GM12878 (cell line): Measurements from ENCODE around the gene ARHGAP26. TPM values are rescaled to one million over a fixed set of nuclear protein-coding genes. Genes with fewer than 3 reads are reported as not detected.

Experiments
- ATAC-seq: fragments of 200-7000 bp; cut with Tn5 transposase; 3 replicates; pipeline ENCODE4 v1.9.1; 2020; ENCODE audit warnings: mild to moderate bottlenecking, moderate library complexity
- BruUV-seq: library from RNA; stranded (reverse); fragments of 400-500 nt; replicated peaks from 2 replicates; lab custom pipeline; 2021; lab: Mats Ljungman, UMichigan
- CTCF ChIA-PET: fragments of 300-600 bp; sonication (Branson Sonifier 250); formaldehyde crosslinking; extraction: SDS; loops from one replicate; lab custom pipeline; 2021; ENCODE audit warnings: inconsistent platforms; lab: Yijun Ruan, JAX
- POLR2A ChIA-PET: fragments of 350-600 bp; formaldehyde crosslinking; extraction: SDS; loops from one replicate; lab custom pipeline; 2021; ENCODE audit warnings: inconsistent platforms; lab: Charles Lee
- RAD21 ChIA-PET: fragments of 300-600 bp; sonication (Branson Sonifier 250); formaldehyde crosslinking; loops from one replicate; lab custom pipeline; 2023; ENCODE audit warnings: antibody characterized with exemption; ENCODE audit not compliant: unreplicated experiment; lab: Charles Lee
- SMC1A ChIA-PET: fragments of 300-600 bp; sonication (Branson Sonifier 250); formaldehyde crosslinking; loops from one replicate; lab custom pipeline; 2023; ENCODE audit not compliant: unreplicated experiment, uncharacterized antibody; lab: Charles Lee
- DNase-seq: peaks from one replicate; pipeline ENCODE4 v3.0.0-alpha.2; 2011; ENCODE audit warnings: low read depth, low spot score
- FAIRE-seq: peaks from 3 replicates; lab custom pipeline; 2011; peaks lifted over from hg19 to GRCh38; lab: Jason Lieb, UNC
- H2AFZ ChIP-seq: 2 replicates; pipeline ENCODE4 v1.6.0; 2011; ENCODE audit warnings: low read depth, low read length, control low read depth; ENCODE audit not compliant: control insufficient read depth
- H3K27ac ChIP-seq: 2 replicates; pipeline ENCODE4 v1.5.1; 2011; ENCODE audit warnings: control low read depth; ENCODE audit not compliant: control insufficient read depth, insufficient read depth
- H3K27me3 ChIP-seq, 2 experiments: replicated peaks in 1 of 2; 2 replicates each; pipeline versions ENCODE4 v1.6.0 to v1.6.1; 2011; ENCODE audit warnings: low read length in 1 of 2; ENCODE audit not compliant: control insufficient read depth in 2 of 2, insufficient read depth in 2 of 2
- H3K36me3 ChIP-seq, 2 experiments: 2 replicates each; pipeline ENCODE4 v1.5.1; 2011; ENCODE audit warnings: low read length in 1 of 2; ENCODE audit not compliant: control insufficient read depth in 2 of 2, insufficient read depth in 2 of 2
- H3K4me1 ChIP-seq: 2 replicates; pipeline ENCODE4 v1.6.1; 2011; ENCODE audit warnings: mild to moderate bottlenecking, low read length, moderate library complexity, mixed read lengths; ENCODE audit not compliant: control insufficient read depth, insufficient read depth
- H3K4me2 ChIP-seq: 2 replicates; pipeline ENCODE4 v1.6.0; 2011; ENCODE audit warnings: control low read depth; ENCODE audit not compliant: control insufficient read depth, insufficient read depth
- H3K4me3 ChIP-seq: fragments of 200-600 bp; sonication (generic); 2 replicates; pipeline ENCODE4 v1.5.1; 2016
- H3K79me2 ChIP-seq: 2 replicates; pipeline ENCODE4 v1.6.0; 2011; ENCODE audit warnings: low read length; ENCODE audit not compliant: control insufficient read depth, insufficient read depth
- H3K9ac ChIP-seq: 2 replicates; pipeline ENCODE4 v1.8.0; 2011; ENCODE audit warnings: low read length, control low read depth, mixed read lengths; ENCODE audit not compliant: control insufficient read depth, insufficient read depth
- H3K9me3 ChIP-seq: replicated peaks from 3 replicates; pipeline ENCODE4 v1.5.1; 2011; ENCODE audit warnings: mild to moderate bottlenecking, low read length; ENCODE audit not compliant: control insufficient read depth, insufficient read depth
- H4K20me1 ChIP-seq: 2 replicates; pipeline ENCODE4 v1.6.0; 2011; ENCODE audit not compliant: control insufficient read depth, insufficient read depth
- EED ChIP-seq: sonication (generic); IDR thresholded peaks from 2 replicates; pipeline ENCODE4 v1.6.1; 2016; ENCODE audit warnings: antibody characterized with exemption, low read depth
- FOXM1 ChIP-seq: IDR thresholded peaks from 2 replicates; pipeline ENCODE4 v1.6.1; 2012; ENCODE audit warnings: low read depth, mild to moderate bottlenecking, inconsistent platforms, low read length, moderate library complexity
- NFYB ChIP-seq: IDR thresholded peaks from 2 replicates; pipeline ENCODE4 v1.6.1; 2011; ENCODE audit warnings: low read depth, mild to moderate bottlenecking, low read length, improper control_type of control experiment, moderate library complexity; ENCODE audit not compliant: insufficient read depth
- NR2F1 ChIP-seq: fragments of 450-650 bp; conservative IDR thresholded peaks from 2 replicates; pipeline ENCODE4 v1.6.1; 2017; ENCODE audit warnings: mild to moderate bottlenecking
- SKIL ChIP-seq: fragments of 450-650 bp; IDR thresholded peaks from 2 replicates; pipeline ENCODE4 v1.6.1; 2017; ENCODE audit warnings: mild to moderate bottlenecking, low read depth, inconsistent platforms; ENCODE audit not compliant: poor library complexity, severe bottlenecking
- SMAD5 ChIP-seq: IDR thresholded peaks from 2 replicates; pipeline ENCODE4 v1.6.1; 2016; ENCODE audit warnings: antibody characterized with exemption, low read depth
- TBL1XR1 ChIP-seq: IDR thresholded peaks from 2 replicates; pipeline ENCODE4 v1.6.1; 2012; ENCODE audit warnings: low read depth, low read length, improper control_type of control experiment
- ZBTB11 ChIP-seq: fragments of 450-650 bp; formaldehyde crosslinking; IDR thresholded peaks from 2 replicates; pipeline ENCODE4 v1.5.0; 2022; ENCODE audit warnings: mild to moderate bottlenecking, missing genetic modification characterization
- ZNF217 ChIP-seq: fragments of 450-650 bp; IDR thresholded peaks from 2 replicates; pipeline ENCODE4 v1.6.1; 2017; ENCODE audit warnings: antibody characterized with exemption, mild to moderate bottlenecking
- WGBS: methylation state at CpG from one replicate; pipeline ENCODE4 v1.1.6; 2016; ENCODE audit warnings: low lambda C conversion rate; ENCODE audit not compliant: insufficient replicate concordance, insufficient coverage; ENCODE audit errors: missing lambda C conversion rate; 5-methylcytosine and 5-hydroxymethylcytosine counted together
- in situ Hi-C: fragments of 300-500 bp; cut with MboI; formaldehyde crosslinking; loops from 9 replicates; pipeline ENCODE4 v1.14.3; 2018; ENCODE audit warnings: mixed read lengths
- intact Hi-C: fragments of 100-400 bp; cut with micrococcal nuclease; formaldehyde crosslinking; loops from one replicate; pipeline ENCODE4 v1.14.2; 2022; ENCODE audit not compliant: unreplicated experiment
- polyA plus RNA-seq, 11 experiments: library from polyadenylated mRNA; depleted of rRNA in 4 of 11; unstranded in 6 of 11; stranded (reverse) in 5 of 11; fragments of >200 nt; fragmentation: Nextera tagmentation in 4 of 11; fragmentation: Illumina TruSeq in 1 of 11; extraction: Ambion mirVana in 4 of 11; extraction: Trizol in 1 of 11; gene quantifications; 1 replicate in 1 of 11; 2 replicates in 10 of 11; pipeline versions ENCODE4 v1.2.1 to v1.2.3, GENCODE V29; 2011 to 2016; ENCODE audit warnings: inconsistent platforms in 2 of 11, missing spikeins in 2 of 11, low read depth in 1 of 11
- total RNA-seq, 4 experiments: library from RNA; depleted of rRNA in 3 of 4; stranded (reverse); fragments of >200 nt in 3 of 4; fragmentation: Illumina TruSeq in 1 of 4; extraction: Trizol in 1 of 4; gene quantifications; 2 replicates each; pipeline versions ENCODE4 v1.2.1 to v1.2.3, GENCODE V29; 2013 to 2021
- TF ChIP-seq, protein P1 (sequence below): IDR thresholded peaks from 2 replicates; pipeline ENCODE4 v1.6.1; 2012; ENCODE audit warnings: mild to moderate bottlenecking, low read depth, low read length
- TF ChIP-seq, protein P2 (sequence below): fragments of 450-650 bp; IDR thresholded peaks from 2 replicates; pipeline ENCODE4 v1.6.1; 2016; ENCODE audit warnings: mild to moderate bottlenecking, moderate library complexity, borderline replicate concordance

ARHGAP26 gene
- total and polyA plus RNA-seq, 10 of the 15 experiments (the other 5 are each of a cell fraction or from before 2014, with no cell fraction given): 9.4 to 41.5 (median 19.3) TPM

GRCh38 chr5:142904416-142904815, 134.2 kb downstream of the ARHGAP26 start:
- SMC1A ChIA-PET: interaction anchor here (1.3 to 1.5 kb wide), 2 partner anchors 9 to 21 kb away, joined by 3 to 4 read pairs; no protein-coding TSS in a partner anchor
- 62% methylated on average over 4 of the region's 4 CpGs for WGBS
- H2AFZ ChIP-seq: no peak overlapping the region
- TF ChIP-seq, protein P1, sequence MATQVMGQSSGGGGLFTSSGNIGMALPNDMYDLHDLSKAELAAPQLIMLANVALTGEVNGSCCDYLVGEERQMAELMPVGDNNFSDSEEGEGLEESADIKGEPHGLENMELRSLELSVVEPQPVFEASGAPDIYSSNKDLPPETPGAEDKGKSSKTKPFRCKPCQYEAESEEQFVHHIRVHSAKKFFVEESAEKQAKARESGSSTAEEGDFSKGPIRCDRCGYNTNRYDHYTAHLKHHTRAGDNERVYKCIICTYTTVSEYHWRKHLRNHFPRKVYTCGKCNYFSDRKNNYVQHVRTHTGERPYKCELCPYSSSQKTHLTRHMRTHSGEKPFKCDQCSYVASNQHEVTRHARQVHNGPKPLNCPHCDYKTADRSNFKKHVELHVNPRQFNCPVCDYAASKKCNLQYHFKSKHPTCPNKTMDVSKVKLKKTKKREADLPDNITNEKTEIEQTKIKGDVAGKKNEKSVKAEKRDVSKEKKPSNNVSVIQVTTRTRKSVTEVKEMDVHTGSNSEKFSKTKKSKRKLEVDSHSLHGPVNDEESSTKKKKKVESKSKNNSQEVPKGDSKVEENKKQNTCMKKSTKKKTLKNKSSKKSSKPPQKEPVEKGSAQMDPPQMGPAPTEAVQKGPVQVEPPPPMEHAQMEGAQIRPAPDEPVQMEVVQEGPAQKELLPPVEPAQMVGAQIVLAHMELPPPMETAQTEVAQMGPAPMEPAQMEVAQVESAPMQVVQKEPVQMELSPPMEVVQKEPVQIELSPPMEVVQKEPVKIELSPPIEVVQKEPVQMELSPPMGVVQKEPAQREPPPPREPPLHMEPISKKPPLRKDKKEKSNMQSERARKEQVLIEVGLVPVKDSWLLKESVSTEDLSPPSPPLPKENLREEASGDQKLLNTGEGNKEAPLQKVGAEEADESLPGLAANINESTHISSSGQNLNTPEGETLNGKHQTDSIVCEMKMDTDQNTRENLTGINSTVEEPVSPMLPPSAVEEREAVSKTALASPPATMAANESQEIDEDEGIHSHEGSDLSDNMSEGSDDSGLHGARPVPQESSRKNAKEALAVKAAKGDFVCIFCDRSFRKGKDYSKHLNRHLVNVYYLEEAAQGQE: no peak
- TF ChIP-seq FOXM1: no peak
- TF ChIP-seq SMAD5: no peak
- TF ChIP-seq EED: no peak
- TF ChIP-seq, protein P2, sequence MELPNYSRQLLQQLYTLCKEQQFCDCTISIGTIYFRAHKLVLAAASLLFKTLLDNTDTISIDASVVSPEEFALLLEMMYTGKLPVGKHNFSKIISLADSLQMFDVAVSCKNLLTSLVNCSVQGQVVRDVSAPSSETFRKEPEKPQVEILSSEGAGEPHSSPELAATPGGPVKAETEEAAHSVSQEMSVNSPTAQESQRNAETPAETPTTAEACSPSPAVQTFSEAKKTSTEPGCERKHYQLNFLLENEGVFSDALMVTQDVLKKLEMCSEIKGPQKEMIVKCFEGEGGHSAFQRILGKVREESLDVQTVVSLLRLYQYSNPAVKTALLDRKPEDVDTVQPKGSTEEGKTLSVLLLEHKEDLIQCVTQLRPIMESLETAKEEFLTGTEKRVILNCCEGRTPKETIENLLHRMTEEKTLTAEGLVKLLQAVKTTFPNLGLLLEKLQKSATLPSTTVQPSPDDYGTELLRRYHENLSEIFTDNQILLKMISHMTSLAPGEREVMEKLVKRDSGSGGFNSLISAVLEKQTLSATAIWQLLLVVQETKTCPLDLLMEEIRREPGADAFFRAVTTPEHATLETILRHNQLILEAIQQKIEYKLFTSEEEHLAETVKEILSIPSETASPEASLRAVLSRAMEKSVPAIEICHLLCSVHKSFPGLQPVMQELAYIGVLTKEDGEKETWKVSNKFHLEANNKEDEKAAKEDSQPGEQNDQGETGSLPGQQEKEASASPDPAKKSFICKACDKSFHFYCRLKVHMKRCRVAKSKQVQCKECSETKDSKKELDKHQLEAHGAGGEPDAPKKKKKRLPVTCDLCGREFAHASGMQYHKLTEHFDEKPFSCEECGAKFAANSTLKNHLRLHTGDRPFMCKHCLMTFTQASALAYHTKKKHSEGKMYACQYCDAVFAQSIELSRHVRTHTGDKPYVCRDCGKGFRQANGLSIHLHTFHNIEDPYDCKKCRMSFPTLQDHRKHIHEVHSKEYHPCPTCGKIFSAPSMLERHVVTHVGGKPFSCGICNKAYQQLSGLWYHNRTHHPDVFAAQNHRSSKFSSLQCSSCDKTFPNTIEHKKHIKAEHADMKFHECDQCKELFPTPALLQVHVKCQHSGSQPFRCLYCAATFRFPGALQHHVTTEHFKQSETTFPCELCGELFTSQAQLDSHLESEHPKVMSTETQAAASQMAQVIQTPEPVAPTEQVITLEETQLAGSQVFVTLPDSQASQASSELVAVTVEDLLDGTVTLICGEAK: no peak
- TF ChIP-seq ZNF217: no peak
- no peak for TF ChIP-seq SKIL
- TF ChIP-seq ZBTB11: no peak
- TF ChIP-seq TBL1XR1: no peak
- TF ChIP-seq NR2F1: no peak
- TF ChIP-seq NFYB: no peak

More at GRCh38 chr5:142904416-142904815, 134.2 kb downstream of the ARHGAP26 start:
- no peaks in the 10 kb centered on the region for H4K20me1 ChIP-seq
- ChIA-PET POLR2A (no interaction called here), RAD21 (no interaction called here), CTCF (interaction anchor here (1.5 kb wide), 1 partner anchor 55 kb away, joined by 3 read pairs; no protein-coding TSS in a partner anchor)
- intact Hi-C loops (no loop called here), in situ Hi-C loops (no loop called here)
- H3K9me3 ChIP-seq: no peaks in the 10 kb centered on the region
- H3K79me2 ChIP-seq: no peaks in the 10 kb centered on the region
- H3K4me2 ChIP-seq: no peak overlapping the region
- ATAC-seq (no peak), FAIRE-seq (no peak), DNase-seq (no peak)
- no peak overlapping the region for H3K27ac ChIP-seq
- no peak overlapping the region for H3K4me3 ChIP-seq
- no peaks in the 10 kb centered on the region for H3K27me3 ChIP-seq
- H3K36me3 ChIP-seq: no peaks in the 10 kb centered on the region
- H3K9ac ChIP-seq: no peak overlapping the region
- BruUV-seq: no TSS peak
- no peaks in the 10 kb centered on the region for H3K4me1 ChIP-seq
